HG03159 (cell line): ENCODE results near the gene SAMD4B.

Source experiments
- ATAC-seq: cut with Tn5 transposase; IDR thresholded peaks from one replicate; pipeline ENCODE4 v1.9.1; 2021; ENCODE audit warnings: mild to moderate bottlenecking, moderate library complexity; ENCODE audit not compliant: unreplicated experiment

SAMD4B gene

DNA sequence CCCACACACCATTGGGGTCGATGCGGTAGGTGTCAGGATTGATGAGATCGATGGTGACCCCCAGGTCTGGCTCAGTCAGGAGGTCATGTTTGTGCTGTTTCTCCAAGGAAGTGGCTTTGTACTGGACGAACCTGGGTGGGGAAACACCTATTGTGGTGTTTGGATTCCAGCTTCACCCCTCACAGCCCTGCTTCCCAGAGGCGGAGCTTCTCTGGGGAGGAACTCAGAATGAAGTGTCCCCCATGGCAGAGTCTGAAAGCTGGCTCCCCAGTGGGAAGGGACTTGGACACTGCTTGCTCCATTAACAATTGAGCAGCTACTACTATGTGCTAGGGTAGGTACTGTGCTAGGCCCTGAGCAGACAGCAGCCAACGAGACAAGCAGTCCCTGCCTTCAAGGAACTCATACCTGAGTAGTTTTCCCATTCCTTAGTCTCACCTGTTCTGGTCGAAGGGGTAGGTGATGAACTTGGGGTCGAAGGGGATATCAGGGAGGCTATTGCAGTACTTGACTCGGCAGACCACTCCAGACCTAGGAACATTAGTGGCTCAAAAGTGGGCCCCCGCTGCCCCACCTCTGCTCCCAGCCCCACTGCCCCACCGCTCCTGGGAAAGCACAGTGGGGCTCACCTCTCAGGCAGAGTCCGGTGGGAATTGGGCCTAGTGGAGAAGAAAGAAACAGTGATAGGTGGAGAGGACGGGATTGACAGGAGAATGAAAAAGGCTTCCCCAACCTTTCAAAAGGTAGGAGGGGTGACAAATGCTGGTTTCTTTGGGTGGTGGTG lies 47.6 kb downstream of the SAMD4B start:
- no peak for ATAC-seq

DNA sequence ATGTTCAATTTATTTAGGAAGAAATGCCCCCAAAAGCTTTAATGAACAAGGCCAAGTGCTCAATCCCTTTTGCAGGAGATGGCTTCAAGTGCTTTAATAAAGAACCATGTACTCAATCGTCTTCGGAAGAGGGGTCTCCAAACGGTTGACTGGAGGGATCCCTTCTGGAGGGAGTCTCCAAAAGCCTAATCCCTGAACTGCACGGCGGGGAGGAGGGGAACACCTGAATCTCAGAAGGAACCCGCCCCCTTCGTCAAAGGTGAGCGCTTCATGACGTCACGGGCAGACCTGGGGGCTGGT lies 48.2 kb downstream of the SAMD4B start:
- no peak for ATAC-seq

- peak; percentile 89 for ATAC-seq
Observed at GRCh38 chr19:39390751-39391437, 48.7 kb downstream of the SAMD4B start, which contains the start of the genes MED29 and PAF1. Gene MED29, plus strand, starts transcription at chr19:39391378. Its CDS starts 45 bp downstream, at chr19:39391423. Gene PAF1, minus strand, starts transcription at chr19:39391106. Its CDS starts 242 bp downstream, at chr19:39390864.

DNA sequence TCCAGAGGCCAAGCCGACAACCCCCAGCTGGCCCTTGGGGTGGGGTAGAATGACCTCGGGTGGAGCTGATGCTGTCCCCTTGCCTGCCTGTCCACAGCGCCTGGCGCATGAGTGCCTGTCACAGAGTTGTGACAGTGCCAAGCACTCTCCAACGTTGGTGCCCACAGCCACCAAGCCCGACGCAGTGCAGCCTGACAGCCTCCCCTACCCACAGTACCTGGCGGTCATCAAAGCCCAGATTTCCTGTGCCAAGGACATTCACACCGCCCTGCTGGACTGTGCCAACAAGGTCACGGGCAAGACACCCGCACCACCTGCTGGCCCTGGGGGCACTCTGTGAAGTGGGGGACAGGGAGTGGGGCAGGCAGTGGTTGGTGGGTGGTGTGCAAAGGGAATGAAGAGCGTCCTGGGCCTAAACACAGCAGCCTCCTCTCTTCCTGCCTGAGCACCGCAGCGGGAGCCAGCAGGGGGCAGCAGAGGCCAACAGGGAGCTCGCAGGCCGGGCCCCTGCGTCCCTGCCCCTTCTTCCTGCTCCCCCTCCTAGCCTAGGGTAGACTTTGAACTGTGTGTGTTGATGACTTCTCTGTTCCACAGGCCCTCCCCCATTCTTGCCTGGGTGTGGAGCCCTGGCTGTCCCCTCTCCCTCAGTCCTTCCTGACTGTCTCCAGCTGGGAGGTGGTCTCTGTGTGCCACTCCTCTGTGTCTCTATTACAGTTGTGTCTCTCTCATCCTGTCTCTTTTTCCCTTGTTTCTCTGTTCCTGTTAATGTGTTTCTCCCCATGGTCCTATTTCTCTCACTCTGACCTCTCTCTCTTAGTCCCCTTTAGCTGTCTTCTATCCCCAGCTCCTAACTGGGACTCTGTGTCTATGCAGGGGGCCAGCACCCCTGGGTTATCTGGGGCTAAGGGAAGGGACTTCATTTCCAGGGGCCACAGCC lies 55.4 kb downstream of the SAMD4B start:
- no peak for ATAC-seq

DNA sequence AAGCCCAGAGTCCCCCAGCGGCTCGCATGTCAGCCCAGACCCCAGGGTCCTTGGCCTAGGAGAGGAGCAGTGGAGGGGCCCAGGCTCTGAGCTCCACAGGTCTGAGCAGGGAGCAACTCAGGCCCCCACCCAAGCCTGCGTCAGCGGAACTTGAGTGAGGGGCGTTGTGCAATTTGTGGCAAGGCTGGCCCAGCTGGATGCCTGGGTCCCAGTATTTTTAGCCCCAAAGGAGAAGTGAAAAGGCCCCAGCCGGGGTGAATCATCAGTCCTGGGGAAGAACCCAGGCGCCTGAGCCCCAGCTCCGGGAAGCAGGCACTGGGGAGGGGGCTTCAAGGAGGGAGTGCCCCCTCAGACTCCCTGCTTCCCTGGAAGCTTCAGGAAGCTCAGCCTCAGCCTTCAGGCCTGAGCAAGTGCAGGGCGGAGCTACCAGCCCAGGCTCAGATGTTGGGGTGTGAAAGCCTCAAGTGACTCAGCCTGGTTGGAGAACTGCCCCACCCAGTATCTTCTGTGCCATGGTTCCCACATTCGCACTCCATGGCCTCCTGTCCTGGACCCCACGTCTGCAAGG lies 56.2 kb downstream of the SAMD4B start:
- no peak for ATAC-seq

- no peak for ATAC-seq
Observed at GRCh38 chr19:39399668-39400050, 57.4 kb downstream of the SAMD4B start.

DNA sequence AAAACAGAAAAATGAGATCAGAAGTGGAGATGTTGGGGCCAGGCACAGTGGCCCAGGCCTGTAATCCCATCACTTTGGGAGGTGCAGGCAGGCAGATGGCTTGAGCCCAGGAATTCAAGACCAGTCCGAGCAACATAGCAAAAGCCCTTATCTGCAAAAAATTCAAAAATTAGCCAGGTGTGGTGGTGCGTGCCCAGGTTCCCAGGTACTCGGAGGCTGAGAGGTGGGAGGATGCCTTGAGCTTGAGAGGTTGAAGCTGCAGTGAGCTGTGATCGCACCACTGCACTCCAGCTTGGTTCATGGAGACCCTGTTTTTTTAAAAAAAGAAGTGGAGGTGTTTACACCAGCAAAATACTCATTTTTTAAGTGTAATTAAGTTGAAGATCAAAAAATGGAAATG lies 57.8 kb downstream of the SAMD4B start:
- no peak for ATAC-seq

DNA sequence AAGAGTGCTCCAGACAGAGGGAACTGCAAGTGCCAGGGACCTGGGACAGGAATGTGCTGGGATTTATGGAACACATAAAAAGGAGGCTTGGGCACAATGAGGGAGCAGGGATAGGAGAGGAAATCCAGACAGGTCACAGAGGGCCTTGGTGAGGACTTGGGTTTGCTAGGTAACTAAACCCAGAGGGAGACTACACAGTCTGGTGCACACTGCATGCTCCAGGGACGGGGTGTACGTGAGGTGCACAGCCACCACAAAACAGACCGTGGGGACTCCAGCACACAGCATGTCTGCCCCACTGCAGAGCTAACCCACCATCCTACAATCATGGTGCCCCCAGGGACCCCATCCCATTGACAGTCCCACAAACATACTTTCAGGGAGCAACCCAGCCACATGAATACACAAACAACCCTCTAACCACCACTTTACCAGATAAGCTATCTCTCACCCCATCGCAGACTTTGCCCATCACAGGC lies 58.9 kb downstream of the SAMD4B start:
- ATAC-seq, result no peak

GRCh38 chr19:39401549-39402345 lies 59.5 kb downstream of the SAMD4B start:
- no peak for ATAC-seq

GRCh38 chr19:39402346-39403300 lies 60.4 kb downstream of the SAMD4B start:
- ATAC-seq, result no peak

- peak; percentile 27 for ATAC-seq
Observed at GRCh38 chr19:39403331-39404312, 61.4 kb downstream of the SAMD4B start.

GRCh38 chr19:39405261-39405957 lies 63.2 kb downstream of the SAMD4B start:
- no peak for ATAC-seq

- no peak for ATAC-seq
Observed at GRCh38 chr19:39405958-39406655, 63.9 kb downstream of the SAMD4B start.

GRCh38 chr19:39406656-39407409 lies 64.6 kb downstream of the SAMD4B start, which contains the start of gene ZFP36:
Gene ZFP36, plus strand, starts transcription at chr19:39406847. Its CDS starts 58 bp downstream, at chr19:39406905.
- no peak for ATAC-seq

DNA sequence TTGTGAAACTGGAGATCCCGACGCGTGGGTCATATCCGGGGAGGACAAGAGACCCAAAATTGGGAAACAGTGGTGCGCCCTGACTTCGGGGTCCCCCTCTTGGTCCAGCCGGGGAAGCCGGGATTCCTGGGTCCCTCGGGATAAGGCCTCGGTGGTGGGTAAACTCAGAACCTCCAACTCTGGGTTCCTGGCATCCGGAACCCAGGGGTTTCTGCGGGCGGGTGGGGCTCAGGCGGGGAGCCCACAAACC lies 65.1 kb downstream of the SAMD4B start:
- no peak for ATAC-seq
